ENCODE measurements around the gene EDN1.

Gene EDN1

GRCh38 chr6:12344961-12345693 is 55.0 kb downstream of the EDN1 start:
- TF ChIP-seq, protein P1, sequence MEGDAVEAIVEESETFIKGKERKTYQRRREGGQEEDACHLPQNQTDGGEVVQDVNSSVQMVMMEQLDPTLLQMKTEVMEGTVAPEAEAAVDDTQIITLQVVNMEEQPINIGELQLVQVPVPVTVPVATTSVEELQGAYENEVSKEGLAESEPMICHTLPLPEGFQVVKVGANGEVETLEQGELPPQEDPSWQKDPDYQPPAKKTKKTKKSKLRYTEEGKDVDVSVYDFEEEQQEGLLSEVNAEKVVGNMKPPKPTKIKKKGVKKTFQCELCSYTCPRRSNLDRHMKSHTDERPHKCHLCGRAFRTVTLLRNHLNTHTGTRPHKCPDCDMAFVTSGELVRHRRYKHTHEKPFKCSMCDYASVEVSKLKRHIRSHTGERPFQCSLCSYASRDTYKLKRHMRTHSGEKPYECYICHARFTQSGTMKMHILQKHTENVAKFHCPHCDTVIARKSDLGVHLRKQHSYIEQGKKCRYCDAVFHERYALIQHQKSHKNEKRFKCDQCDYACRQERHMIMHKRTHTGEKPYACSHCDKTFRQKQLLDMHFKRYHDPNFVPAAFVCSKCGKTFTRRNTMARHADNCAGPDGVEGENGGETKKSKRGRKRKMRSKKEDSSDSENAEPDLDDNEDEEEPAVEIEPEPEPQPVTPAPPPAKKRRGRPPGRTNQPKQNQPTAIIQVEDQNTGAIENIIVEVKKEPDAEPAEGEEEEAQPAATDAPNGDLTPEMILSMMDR (IDR thresholded peaks at IDR 0.05) = no peak
- no peak for DNase-seq (ENCODE audit: low spot score)
- no peak overlapping the region for H3K4me3 ChIP-seq
- H3K27ac ChIP-seq = peak overlapping the region; percentile 79 to 81

DNA sequence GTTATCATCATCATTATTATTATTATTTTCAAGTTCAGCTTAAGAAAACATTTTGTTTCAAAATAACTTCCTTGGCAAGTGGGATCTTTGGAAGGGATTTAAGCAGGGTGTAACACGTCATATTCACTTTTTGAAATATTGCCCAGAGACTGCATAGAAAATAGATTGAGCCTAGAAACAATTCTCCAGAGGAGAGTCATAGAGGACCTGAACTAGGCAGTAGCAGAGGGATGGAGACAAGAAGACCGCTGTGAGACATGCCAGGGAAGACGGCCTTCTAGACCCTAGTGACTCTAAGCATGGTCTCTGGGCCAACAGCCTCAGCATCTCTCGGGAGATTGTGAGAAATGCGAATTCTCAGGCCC is 55.5 kb downstream of the EDN1 start:
- DNase-seq (ENCODE audit: low spot score) = no peak
- peak overlapping the region; percentile 41 for H3K4me3 ChIP-seq
- TF ChIP-seq, protein P1 (IDR thresholded peaks at IDR 0.05) = no peak
- H3K27ac ChIP-seq = peak overlapping the region; percentile 81 to 89
